ENCODE data around the gene RAB31. TPM values are rescaled to one million over a fixed set of nuclear protein-coding genes. Genes with fewer than 3 reads are reported as not detected.

The RAB31 gene
- polyA plus RNA-seq, 1 of the 3 experiments (the other 2 are of a cell fraction): 23.0 TPM

DNA sequence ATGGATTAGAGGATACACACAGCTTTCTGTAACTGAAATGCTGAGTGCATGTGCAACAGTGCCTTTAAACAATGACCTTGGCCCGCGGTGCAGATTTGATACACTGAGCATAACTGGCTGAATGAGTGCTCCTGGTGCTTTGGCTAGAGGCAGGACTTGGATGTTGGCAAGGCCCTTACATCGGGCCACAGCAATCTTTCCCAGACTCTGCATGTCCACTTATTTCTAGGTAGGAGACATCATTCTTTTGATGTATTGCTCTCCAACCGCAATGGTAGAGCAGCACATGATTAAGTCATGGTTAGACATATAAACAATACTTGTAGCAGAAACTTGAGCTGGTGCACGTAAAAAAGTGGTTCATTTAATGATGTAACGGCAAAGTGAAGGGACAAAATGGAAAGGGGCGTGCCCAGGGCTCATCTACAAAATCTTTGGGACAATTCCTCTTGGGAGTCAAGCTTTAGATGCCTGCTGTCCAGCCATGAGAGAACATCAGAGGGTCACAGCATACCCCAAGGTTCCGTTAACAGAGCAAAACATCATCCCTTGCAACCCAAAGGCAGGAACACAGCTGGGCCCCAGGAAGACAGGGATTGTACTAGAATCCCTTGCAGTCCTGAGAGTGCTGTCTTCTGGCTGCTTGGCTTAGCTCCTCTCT, 43.4 kb downstream of the RAB31 start:
- H3F3A ChIP-seq (replicated peaks; ENCODE audit: insufficient read depth): peaks cover 9% of the 10 kb centered on the region
- ChIA-PET POLR2A (no interaction called here), CTCF (interaction anchor here (1.9 kb wide), 1 partner anchor 140 kb away, joined by 4 read pairs; no protein-coding TSS in a partner anchor)
- 90% methylated on average over 7 of the region's 8 CpGs for WGBS (ENCODE audit: low lambda C conversion rate)
- H4K20me1 ChIP-seq (ENCODE audit: insufficient read depth): no peaks in the 10 kb centered on the region
- peak overlapping the region in 1 of 2 experiments; percentile 56; a peak in 1 of 4 replicates for H3K27ac ChIP-seq (ENCODE audit: low read depth in 2 of 2, low read length in 1 of 2)
- no peak overlapping the region for H3K4me3 ChIP-seq (ENCODE audit: low read depth in 2 of 2, low read length in 1 of 2)
- H3K27me3 ChIP-seq (ENCODE audit: insufficient read depth): no peaks in the 10 kb centered on the region
- no peak for DNase-seq
- H3K9me2 ChIP-seq: no peaks in the 10 kb centered on the region
- H3K9me3 ChIP-seq: no peaks in the 10 kb centered on the region
- TF ChIP-seq RAD21 (IDR thresholded peaks at IDR 0.05; ENCODE audit: low read length): no peak
- no peak for TF ChIP-seq SIN3A (IDR thresholded peaks at IDR 0.05; ENCODE audit: borderline replicate concordance, low read depth, low read length)
- no peak for TF ChIP-seq YY1 (IDR thresholded peaks at IDR 0.05; ENCODE audit: low read depth)
- TF ChIP-seq MEF2A (IDR thresholded peaks at IDR 0.05; ENCODE audit: borderline replicate concordance, low read depth): no peak
- H3K36me3 ChIP-seq (replicated peaks in 1 of 2; ENCODE audit: control insufficient read depth in 1 of 2, insufficient read depth in 2 of 2, low read length in 1 of 2): no peaks in the 10 kb centered on the region
- H3K4me1 ChIP-seq (ENCODE audit: control insufficient read depth in 1 of 2, insufficient read depth in 2 of 2, low read depth in 1 of 2, low read length in 1 of 2): no peaks in the 10 kb centered on the region
- no peak overlapping the region for H3K4me2 ChIP-seq
- no peak overlapping the region for H3K9ac ChIP-seq
- no peak overlapping the region for H2AFZ ChIP-seq (ENCODE audit: low read depth)
- H3K79me2 ChIP-seq (ENCODE audit: insufficient read depth): no peaks in the 10 kb centered on the region; the same call in 1 of the 2 replicates

DNA sequence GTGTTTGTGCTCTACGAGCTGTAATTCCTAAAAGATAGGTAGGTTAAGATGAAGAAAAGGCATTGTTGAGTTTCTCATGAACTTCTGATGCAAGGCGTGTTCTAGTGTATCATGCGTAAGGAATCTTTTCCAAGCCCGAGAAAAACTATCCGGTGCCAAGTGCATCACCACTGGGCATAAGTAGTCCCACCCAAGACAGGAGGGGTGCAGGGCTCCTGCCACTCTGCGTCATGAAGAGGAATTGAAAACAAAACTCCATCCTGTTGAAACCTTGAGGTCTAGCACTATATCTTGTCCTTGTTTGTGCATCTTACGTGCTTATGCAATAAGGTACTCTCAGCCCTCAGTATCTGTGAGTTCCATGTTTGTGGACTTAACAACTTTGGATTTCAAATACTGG, 45.7 kb downstream of the RAB31 start:
- H4K20me1 ChIP-seq (ENCODE audit: insufficient read depth): no peaks in the 10 kb centered on the region
- no peaks in the 10 kb centered on the region for H3K9me2 ChIP-seq
- H3K9ac ChIP-seq: no peak overlapping the region
- POLR2A ChIA-PET: no interaction called here
- no peak overlapping the region for H3K4me2 ChIP-seq
- no peak overlapping the region for H3K4me3 ChIP-seq (ENCODE audit: low read depth in 2 of 2, low read length in 1 of 2)
- peaks cover 9% of the 10 kb centered on the region for H3F3A ChIP-seq (replicated peaks; ENCODE audit: insufficient read depth)
- peaks cover 0 to 4% of the 10 kb centered on the region in 2 experiments; a peak in 2 of 4 replicates for H3K4me1 ChIP-seq (ENCODE audit: control insufficient read depth in 1 of 2, insufficient read depth in 2 of 2, low read depth in 1 of 2, low read length in 1 of 2)
- H3K9me3 ChIP-seq: no peaks in the 10 kb centered on the region
- H3K79me2 ChIP-seq (ENCODE audit: insufficient read depth): peaks cover 1% of the 10 kb centered on the region; the same call in 1 of the 2 replicates
- TF ChIP-seq MEF2A (IDR thresholded peaks at IDR 0.05; ENCODE audit: borderline replicate concordance, low read depth) (no peak), EZH2phosphoT487 (IDR thresholded peaks at IDR 0.05; ENCODE audit: borderline replicate concordance, low read depth) (no peak)
- WGBS (ENCODE audit: low lambda C conversion rate): 84% methylated on average over 7 of the region's 7 CpGs
- H3K27ac ChIP-seq (ENCODE audit: low read depth in 2 of 2, low read length in 1 of 2): no peak overlapping the region
- CTCF ChIA-PET: no interaction called here
- no peaks in the 10 kb centered on the region for H3K36me3 ChIP-seq (replicated peaks in 1 of 2; ENCODE audit: control insufficient read depth in 1 of 2, insufficient read depth in 2 of 2, low read length in 1 of 2)
- H2AFZ ChIP-seq (ENCODE audit: low read depth): no peak overlapping the region
- DNase-seq: no peak
- H3K27me3 ChIP-seq (ENCODE audit: insufficient read depth): no peaks in the 10 kb centered on the region

DNA sequence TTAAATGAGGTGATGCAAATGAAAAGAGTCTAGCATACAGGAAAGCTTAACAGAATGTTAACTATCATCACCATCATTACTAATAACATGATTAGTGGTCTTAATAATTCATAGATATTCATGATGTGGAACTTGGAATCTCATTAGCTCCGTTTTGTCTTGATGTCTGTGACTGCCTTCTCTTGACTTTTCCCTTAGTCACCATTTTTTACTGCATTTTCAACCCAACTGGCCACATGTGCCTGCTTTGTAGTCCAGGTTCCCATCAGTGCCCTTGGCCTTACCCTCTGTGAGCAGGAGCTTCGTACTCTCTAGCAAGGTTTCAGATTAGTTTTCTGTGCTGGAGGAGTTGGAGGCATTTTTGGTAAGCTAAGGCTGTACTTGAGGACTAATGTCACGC, 47.0 kb downstream of the RAB31 start:
- Histone ChIP-seq H3K79me2 (ENCODE audit: insufficient read depth) (peaks cover 12% of the 10 kb centered on the region; the same call in 1 of the 2 replicates), H2AFZ (ENCODE audit: low read depth) (no peak overlapping the region), H3K27me3 (ENCODE audit: insufficient read depth) (no peaks in the 10 kb centered on the region), H3K4me1 (ENCODE audit: control insufficient read depth in 1 of 2, insufficient read depth in 2 of 2, low read depth in 1 of 2, low read length in 1 of 2) (peaks cover 0 to 4% of the 10 kb centered on the region in 2 experiments; a peak in 2 of 4 replicates), H3K4me3 (ENCODE audit: low read depth in 2 of 2, low read length in 1 of 2) (no peak overlapping the region), H3K4me2 (no peak overlapping the region), H3K27ac (ENCODE audit: low read depth in 2 of 2, low read length in 1 of 2) (no peak overlapping the region), H3F3A (replicated peaks; ENCODE audit: insufficient read depth) (peaks cover 9% of the 10 kb centered on the region), H3K9ac (no peak overlapping the region), H3K9me2 (no peaks in the 10 kb centered on the region), H3K36me3 (replicated peaks in 1 of 2; ENCODE audit: control insufficient read depth in 1 of 2, insufficient read depth in 2 of 2, low read length in 1 of 2) (no peaks in the 10 kb centered on the region), H4K20me1 (ENCODE audit: insufficient read depth) (no peaks in the 10 kb centered on the region), H3K9me3 (no peaks in the 10 kb centered on the region)
- 48% methylated on average over 3 of the region's 3 CpGs for WGBS (ENCODE audit: low lambda C conversion rate)
- POLR2A ChIA-PET: no interaction called here
- TF ChIP-seq, protein P1, sequence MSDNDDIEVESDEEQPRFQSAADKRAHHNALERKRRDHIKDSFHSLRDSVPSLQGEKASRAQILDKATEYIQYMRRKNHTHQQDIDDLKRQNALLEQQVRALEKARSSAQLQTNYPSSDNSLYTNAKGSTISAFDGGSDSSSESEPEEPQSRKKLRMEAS (IDR thresholded peaks at IDR 0.05; ENCODE audit: low read depth): no peak
- TF ChIP-seq, protein P2, sequence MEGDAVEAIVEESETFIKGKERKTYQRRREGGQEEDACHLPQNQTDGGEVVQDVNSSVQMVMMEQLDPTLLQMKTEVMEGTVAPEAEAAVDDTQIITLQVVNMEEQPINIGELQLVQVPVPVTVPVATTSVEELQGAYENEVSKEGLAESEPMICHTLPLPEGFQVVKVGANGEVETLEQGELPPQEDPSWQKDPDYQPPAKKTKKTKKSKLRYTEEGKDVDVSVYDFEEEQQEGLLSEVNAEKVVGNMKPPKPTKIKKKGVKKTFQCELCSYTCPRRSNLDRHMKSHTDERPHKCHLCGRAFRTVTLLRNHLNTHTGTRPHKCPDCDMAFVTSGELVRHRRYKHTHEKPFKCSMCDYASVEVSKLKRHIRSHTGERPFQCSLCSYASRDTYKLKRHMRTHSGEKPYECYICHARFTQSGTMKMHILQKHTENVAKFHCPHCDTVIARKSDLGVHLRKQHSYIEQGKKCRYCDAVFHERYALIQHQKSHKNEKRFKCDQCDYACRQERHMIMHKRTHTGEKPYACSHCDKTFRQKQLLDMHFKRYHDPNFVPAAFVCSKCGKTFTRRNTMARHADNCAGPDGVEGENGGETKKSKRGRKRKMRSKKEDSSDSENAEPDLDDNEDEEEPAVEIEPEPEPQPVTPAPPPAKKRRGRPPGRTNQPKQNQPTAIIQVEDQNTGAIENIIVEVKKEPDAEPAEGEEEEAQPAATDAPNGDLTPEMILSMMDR (IDR thresholded peaks at IDR 0.05): no peak
- no peak for TF ChIP-seq TAF1 (IDR thresholded peaks at IDR 0.05; ENCODE audit: borderline replicate concordance, low read depth, low read length)
- CTCF ChIA-PET: no interaction called here
- DNase-seq: no peak

All from SK-N-SH (cell line).